ENCODE results near the gene KRTAP5-2.

Gene KRTAP5-2

DNA sequence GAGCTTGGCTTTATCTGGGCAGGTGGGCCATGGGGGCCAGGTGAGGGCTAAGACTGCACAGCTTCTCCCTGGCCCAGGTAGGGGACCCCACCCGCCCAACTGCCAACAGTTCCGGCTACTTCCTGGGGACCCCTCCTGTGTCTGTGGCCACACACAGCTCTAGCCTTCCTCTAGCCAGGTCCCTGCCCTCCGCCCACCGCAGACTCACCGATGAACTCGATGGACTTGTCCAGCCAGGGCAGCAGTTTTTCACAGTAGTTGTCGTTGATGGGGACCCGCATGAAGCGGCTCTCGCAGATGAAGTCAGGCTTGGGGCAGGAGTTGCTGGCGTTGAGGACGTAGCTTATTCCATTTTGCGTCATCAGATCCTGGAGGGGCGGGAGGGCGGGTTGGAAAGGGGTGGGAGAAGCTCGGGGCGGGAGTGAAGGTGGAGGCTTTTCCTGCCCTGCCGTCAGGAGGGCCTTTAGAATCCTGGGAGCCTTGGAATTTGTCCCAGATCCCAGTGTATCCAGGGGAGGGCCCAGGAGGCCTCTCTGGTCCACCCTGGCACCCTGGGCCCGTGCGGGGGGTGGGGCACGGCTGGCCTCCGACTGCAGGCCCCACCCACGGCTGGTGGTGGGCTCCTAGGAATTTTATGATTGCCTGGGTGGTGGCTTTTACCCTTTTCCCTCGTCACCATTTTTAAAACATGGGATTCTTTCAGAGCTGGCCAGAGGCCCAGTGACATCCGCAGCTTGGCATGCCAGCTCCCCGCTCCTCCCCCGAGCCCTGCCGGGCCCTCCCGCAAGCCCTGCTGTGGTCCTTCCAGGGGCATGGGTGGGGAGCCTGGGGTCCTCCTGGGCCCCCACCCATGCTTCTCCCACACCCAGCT lies 40.0 kb downstream of the KRTAP5-2 start:
- WGBS (ENCODE audit: extremely low coverage, insufficient coverage, low lambda C conversion rate): no CpG with 5 or more reads among the region's 29 CpGs
- H3K27me3 ChIP-seq (ENCODE audit: insufficient read depth, low read length, poor library complexity): peaks cover 12% of the 10 kb centered on the region
- DNase-seq: no peak
- no peaks in the 10 kb centered on the region for H3K79me1 ChIP-seq (ENCODE audit: low read length)
- no peak overlapping the region for H3K18ac ChIP-seq (ENCODE audit: low read length)
- H3K4me2 ChIP-seq (ENCODE audit: low read length): no peak overlapping the region
- no peak overlapping the region for H2BK5ac ChIP-seq (ENCODE audit: low read length)
- no peak overlapping the region for H3K56ac ChIP-seq (ENCODE audit: low read length)
- H4K5ac ChIP-seq (ENCODE audit: low read length): no peak overlapping the region
- no peaks in the 10 kb centered on the region for H3K4me1 ChIP-seq (ENCODE audit: control insufficient read depth, low read depth, low read length)
- H3K4ac ChIP-seq (ENCODE audit: low read depth, low read length): no peak overlapping the region
- H3K79me2 ChIP-seq (ENCODE audit: control insufficient read depth, insufficient read depth, low read length): no peaks in the 10 kb centered on the region
- H3K4me3 ChIP-seq (ENCODE audit: low read length): no peak overlapping the region
- no peak overlapping the region for H3K23ac ChIP-seq (ENCODE audit: low read length)
- no peak overlapping the region for H2AK5ac ChIP-seq (ENCODE audit: low read length)
- no peaks in the 10 kb centered on the region for H3K36me3 ChIP-seq (ENCODE audit: control insufficient read depth, insufficient read depth, low read length)
- no peak overlapping the region for H3K9ac ChIP-seq (ENCODE audit: low read length)
- H2BK120ac ChIP-seq (ENCODE audit: low read depth, low read length): no peak overlapping the region
- no peak overlapping the region for H4K8ac ChIP-seq (ENCODE audit: low read depth, low read length)
- no peak overlapping the region for H2BK15ac ChIP-seq (replicated peaks; ENCODE audit: low read depth)
- H3K27ac ChIP-seq (ENCODE audit: low read depth, low read length): no peak overlapping the region

DNA sequence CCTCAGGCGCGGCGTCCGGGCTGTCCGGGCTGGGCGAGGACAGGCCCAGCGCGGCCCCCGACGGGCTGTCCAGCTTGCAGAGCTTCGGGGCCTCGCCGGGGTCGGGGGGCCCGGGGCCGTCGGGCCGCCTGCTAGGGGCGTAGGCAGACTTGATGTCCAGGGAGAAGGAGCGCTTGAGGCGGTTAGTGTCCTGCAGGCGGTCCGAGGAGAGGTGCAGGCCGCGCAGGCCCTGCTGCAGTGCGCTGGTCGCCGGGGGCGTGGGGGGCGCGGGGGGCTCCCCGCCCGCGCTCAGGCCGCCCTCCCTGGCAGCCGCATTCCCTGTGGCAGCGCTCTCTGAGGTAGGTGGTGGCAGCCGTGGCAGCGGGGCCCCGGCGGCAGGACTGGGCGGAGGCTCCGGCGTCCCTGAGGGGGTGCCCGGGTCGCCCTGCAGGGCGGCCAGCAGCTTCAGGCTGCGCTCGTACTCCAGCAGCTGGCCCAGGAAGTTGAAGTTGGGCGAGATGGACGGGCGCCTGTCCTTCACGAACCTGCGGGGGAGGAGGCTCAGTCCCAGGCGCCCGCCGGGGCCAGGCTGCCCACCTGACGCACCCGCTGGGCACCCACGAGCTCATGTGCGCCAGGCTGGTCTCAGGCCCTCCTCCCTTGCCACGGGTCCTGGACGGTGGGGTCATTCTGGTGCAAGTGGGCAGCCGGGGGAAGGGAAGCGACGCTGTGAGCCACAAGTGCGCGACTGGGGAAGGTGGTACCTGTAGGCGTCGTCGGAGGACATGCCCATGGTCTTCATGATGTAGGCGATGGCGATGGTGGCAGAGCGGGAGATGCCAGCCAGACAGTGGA lies 40.8 kb downstream of the KRTAP5-2 start:
- Histone ChIP-seq H2BK5ac (ENCODE audit: low read length) (no peak overlapping the region), H3K4me1 (ENCODE audit: control insufficient read depth, low read depth, low read length) (no peaks in the 10 kb centered on the region), H3K4me3 (ENCODE audit: low read length) (no peak overlapping the region), H3K56ac (ENCODE audit: low read length) (no peak overlapping the region), H3K4ac (ENCODE audit: low read depth, low read length) (no peak overlapping the region), H2BK15ac (replicated peaks; ENCODE audit: low read depth) (no peak overlapping the region), H2AK5ac (ENCODE audit: low read length) (no peak overlapping the region), H2BK120ac (ENCODE audit: low read depth, low read length) (no peak overlapping the region), H3K4me2 (ENCODE audit: low read length) (no peak overlapping the region), H4K8ac (ENCODE audit: low read depth, low read length) (no peak overlapping the region), H3K79me2 (ENCODE audit: control insufficient read depth, insufficient read depth, low read length) (no peaks in the 10 kb centered on the region), H3K27ac (ENCODE audit: low read depth, low read length) (no peak overlapping the region), H4K5ac (ENCODE audit: low read length) (no peak overlapping the region), H3K18ac (ENCODE audit: low read length) (no peak overlapping the region), H3K79me1 (ENCODE audit: low read length) (no peaks in the 10 kb centered on the region), H3K9ac (ENCODE audit: low read length) (no peak overlapping the region), H3K27me3 (ENCODE audit: insufficient read depth, low read length, poor library complexity) (peaks cover 15% of the 10 kb centered on the region), H3K36me3 (ENCODE audit: control insufficient read depth, insufficient read depth, low read length) (no peaks in the 10 kb centered on the region), H3K23ac (ENCODE audit: low read length) (no peak overlapping the region)
- DNase-seq: no peak
- no CpG with 5 or more reads among the region's 74 CpGs for WGBS (ENCODE audit: extremely low coverage, insufficient coverage, low lambda C conversion rate)

DNA sequence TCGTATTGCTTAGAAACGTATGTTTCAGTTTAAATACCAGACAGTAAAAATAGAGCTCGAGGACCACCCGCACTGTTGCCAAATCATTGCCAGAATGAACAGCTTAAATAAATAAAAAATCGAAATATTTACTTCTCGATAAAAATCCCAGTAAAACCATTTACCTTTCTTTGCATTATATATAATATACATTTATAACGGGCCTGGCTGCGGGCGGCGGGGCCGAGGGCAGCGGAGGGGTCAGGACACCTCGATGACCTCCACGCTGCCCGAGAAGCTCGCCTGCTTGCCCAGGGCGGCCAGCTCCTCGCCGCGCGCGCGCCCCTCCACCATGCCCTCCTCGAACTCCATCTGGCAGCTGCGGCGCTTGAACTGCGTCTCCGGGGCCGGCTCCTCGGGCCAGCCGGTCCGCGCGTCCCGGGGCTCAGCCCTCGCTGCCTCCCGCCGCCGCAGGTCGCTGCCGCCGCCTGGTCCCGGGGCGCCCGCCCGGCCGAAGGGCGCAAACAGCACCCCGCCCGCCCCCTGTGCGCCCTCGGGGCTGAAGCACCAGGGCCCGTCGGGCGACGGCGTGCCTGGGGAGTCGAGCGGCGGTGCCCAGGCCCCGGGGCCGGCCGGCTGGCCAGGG lies 41.7 kb downstream of the KRTAP5-2 start:
- Histone ChIP-seq H3K4me3 (ENCODE audit: low read length) (no peak overlapping the region), H3K4me1 (ENCODE audit: control insufficient read depth, low read depth, low read length) (no peaks in the 10 kb centered on the region)
- WGBS (ENCODE audit: extremely low coverage, insufficient coverage, low lambda C conversion rate): 100% methylated on average over 2 of the region's 63 CpGs

DNA sequence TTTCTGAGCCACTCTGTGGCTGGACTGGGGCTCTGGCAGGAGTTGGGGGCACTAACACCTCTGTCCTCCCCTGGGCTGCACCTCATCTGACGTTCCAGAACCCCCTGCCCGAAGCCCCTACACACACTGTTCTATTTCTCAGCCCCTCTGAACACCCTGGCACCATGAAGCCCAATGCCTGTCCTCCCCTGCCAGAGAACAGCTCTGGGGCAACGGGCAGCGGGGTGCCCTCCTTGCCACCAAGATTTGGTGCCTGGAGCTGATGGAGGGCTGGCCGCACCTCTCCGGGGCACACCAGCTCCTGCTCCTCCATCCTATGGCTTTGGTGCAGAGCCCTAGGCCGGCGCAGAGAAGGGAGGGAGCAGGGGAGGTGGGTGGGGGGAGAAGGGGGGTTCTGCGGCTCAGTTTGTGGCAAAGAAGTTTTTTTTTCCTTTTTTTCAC lies 42.4 kb downstream of the KRTAP5-2 start:
- no peaks in the 10 kb centered on the region for H3K4me1 ChIP-seq (ENCODE audit: control insufficient read depth, low read depth, low read length)
- H3K23ac ChIP-seq (ENCODE audit: low read length): no peak overlapping the region
- H3K18ac ChIP-seq (ENCODE audit: low read length): no peak overlapping the region
- H3K56ac ChIP-seq (ENCODE audit: low read length): no peak overlapping the region
- H3K4me2 ChIP-seq (ENCODE audit: low read length): no peak overlapping the region
- DNase-seq: no peak
- H3K27me3 ChIP-seq (ENCODE audit: insufficient read depth, low read length, poor library complexity): peaks cover 15% of the 10 kb centered on the region
- no CpG with 5 or more reads among the region's 9 CpGs for WGBS (ENCODE audit: extremely low coverage, insufficient coverage, low lambda C conversion rate)
- no peak overlapping the region for H2BK120ac ChIP-seq (ENCODE audit: low read depth, low read length)
- no peak overlapping the region for H3K4ac ChIP-seq (ENCODE audit: low read depth, low read length)
- no peak overlapping the region for H3K4me3 ChIP-seq (ENCODE audit: low read length)
- H2AK5ac ChIP-seq (ENCODE audit: low read length): no peak overlapping the region
- no peaks in the 10 kb centered on the region for H3K79me1 ChIP-seq (ENCODE audit: low read length)
- no peak overlapping the region for H4K8ac ChIP-seq (ENCODE audit: low read depth, low read length)
- no peak overlapping the region for H3K27ac ChIP-seq (ENCODE audit: low read depth, low read length)
- no peak overlapping the region for H2BK5ac ChIP-seq (ENCODE audit: low read length)
- H3K79me2 ChIP-seq (ENCODE audit: control insufficient read depth, insufficient read depth, low read length): no peaks in the 10 kb centered on the region
- H3K9ac ChIP-seq (ENCODE audit: low read length): no peak overlapping the region
- no peak overlapping the region for H2BK15ac ChIP-seq (replicated peaks; ENCODE audit: low read depth)
- no peaks in the 10 kb centered on the region for H3K36me3 ChIP-seq (ENCODE audit: control insufficient read depth, insufficient read depth, low read length)
- H4K5ac ChIP-seq (ENCODE audit: low read length): no peak overlapping the region

More for the DNA sequence above, 41.7 kb downstream of the KRTAP5-2 start:
- H3K56ac ChIP-seq (ENCODE audit: low read length): no peak overlapping the region
- no peak overlapping the region for H3K9ac ChIP-seq (ENCODE audit: low read length)
- no peak overlapping the region for H2BK15ac ChIP-seq (replicated peaks; ENCODE audit: low read depth)
- no peak overlapping the region for H3K4ac ChIP-seq (ENCODE audit: low read depth, low read length)
- no peaks in the 10 kb centered on the region for H3K79me2 ChIP-seq (ENCODE audit: control insufficient read depth, insufficient read depth, low read length)
- H3K36me3 ChIP-seq (ENCODE audit: control insufficient read depth, insufficient read depth, low read length): no peaks in the 10 kb centered on the region
- no peak overlapping the region for H3K27ac ChIP-seq (ENCODE audit: low read depth, low read length)
- DNase-seq: no peak
- no peak overlapping the region for H4K5ac ChIP-seq (ENCODE audit: low read length)
- no peak overlapping the region for H2BK120ac ChIP-seq (ENCODE audit: low read depth, low read length)
- no peak overlapping the region for H3K18ac ChIP-seq (ENCODE audit: low read length)
- H3K27me3 ChIP-seq (ENCODE audit: insufficient read depth, low read length, poor library complexity): peaks cover 15% of the 10 kb centered on the region
- no peak overlapping the region for H2AK5ac ChIP-seq (ENCODE audit: low read length)
- H4K8ac ChIP-seq (ENCODE audit: low read depth, low read length): no peak overlapping the region
- no peak overlapping the region for H3K23ac ChIP-seq (ENCODE audit: low read length)
- no peak overlapping the region for H2BK5ac ChIP-seq (ENCODE audit: low read length)
- no peak overlapping the region for H3K4me2 ChIP-seq (ENCODE audit: low read length)
- H3K79me1 ChIP-seq (ENCODE audit: low read length): no peaks in the 10 kb centered on the region

GRCh38 chr11:1554981-1555712 lies 42.9 kb downstream of the KRTAP5-2 start:
- no peak overlapping the region for H3K27ac ChIP-seq (ENCODE audit: low read depth, low read length)
- no peak overlapping the region for H2BK5ac ChIP-seq (ENCODE audit: low read length)
- no peak overlapping the region for H4K8ac ChIP-seq (ENCODE audit: low read depth, low read length)
- H2BK15ac ChIP-seq (replicated peaks; ENCODE audit: low read depth): no peak overlapping the region
- no peak overlapping the region for H2BK120ac ChIP-seq (ENCODE audit: low read depth, low read length)
- H3K18ac ChIP-seq (ENCODE audit: low read length): no peak overlapping the region
- whole genome bisulfite sequencing (ENCODE audit: extremely low coverage, insufficient coverage, low lambda C conversion rate): no CpG with 5 or more reads among the region's 13 CpGs
- no peak overlapping the region for H4K5ac ChIP-seq (ENCODE audit: low read length)
- H3K36me3 ChIP-seq (ENCODE audit: control insufficient read depth, insufficient read depth, low read length): no peaks in the 10 kb centered on the region
- no peak overlapping the region for H3K4me3 ChIP-seq (ENCODE audit: low read length)
- no peak overlapping the region for H2AK5ac ChIP-seq (ENCODE audit: low read length)
- H3K4me1 ChIP-seq (ENCODE audit: control insufficient read depth, low read depth, low read length): no peaks in the 10 kb centered on the region
- H3K56ac ChIP-seq (ENCODE audit: low read length): no peak overlapping the region
- no peaks in the 10 kb centered on the region for H3K79me1 ChIP-seq (ENCODE audit: low read length)
- no peak overlapping the region for H3K23ac ChIP-seq (ENCODE audit: low read length)
- H3K27me3 ChIP-seq (ENCODE audit: insufficient read depth, low read length, poor library complexity): peaks cover 15% of the 10 kb centered on the region
- H3K9ac ChIP-seq (ENCODE audit: low read length): no peak overlapping the region
- no peak overlapping the region for H3K4ac ChIP-seq (ENCODE audit: low read depth, low read length)
- H3K4me2 ChIP-seq (ENCODE audit: low read length): no peak overlapping the region
- H3K79me2 ChIP-seq (ENCODE audit: control insufficient read depth, insufficient read depth, low read length): no peaks in the 10 kb centered on the region
- DNase-seq: no peak

Data from mesendoderm (in vitro differentiated cells).